ENCODE measurements around the gene PRSS50.
"Not testable (repeated sequence)": the region's sequence is repeated elsewhere in the genome, so short reads cannot be mapped to it uniquely, and the experiment has no call there.

Gene PRSS50

GRCh38 chr3:46717447-46718231, at the start of gene PRSS50:
Gene PRSS50, minus strand, starts transcription at chr3:46717869. Its CDS starts 45 bp downstream, at chr3:46717824.
- DNase-seq (ENCODE audit: low spot score), result no peak

GRCh38 chr3:46764206-46764605, 46.5 kb upstream of the PRSS50 start:
- no peak for DNase-seq (ENCODE audit: low spot score)

GRCh38 chr3:46763178-46763577, 45.5 kb upstream of the PRSS50 start:
- no peak for DNase-seq (ENCODE audit: low spot score)

GRCh38 chr3:46759239-46760167, 41.8 kb upstream of the PRSS50 start:
- DNase-seq (ENCODE audit: low spot score), result no peak

GRCh38 chr3:46756642-46757041, 39.0 kb upstream of the PRSS50 start:
- DNase-seq (ENCODE audit: low spot score), result no peak

DNA sequence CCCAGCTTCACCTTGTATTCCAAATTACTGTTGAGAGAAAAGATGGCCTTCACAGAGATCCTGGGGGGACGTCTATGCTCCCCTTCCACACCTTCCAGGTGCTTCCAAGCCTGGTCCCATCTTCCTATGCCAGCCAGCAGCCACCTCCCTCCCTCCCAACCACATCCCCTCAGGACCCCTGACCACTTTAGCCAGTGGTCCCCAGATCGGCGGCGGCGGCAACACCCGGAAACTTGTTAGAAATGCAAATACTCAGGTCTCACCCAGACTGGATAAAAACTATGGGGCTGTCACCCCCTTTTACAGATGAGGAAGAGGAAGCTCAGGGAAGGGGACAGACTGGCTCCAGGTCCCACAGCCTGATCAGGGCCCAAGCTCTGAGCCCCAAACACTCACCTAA, 38.0 kb upstream of the PRSS50 start:
- no peak for DNase-seq (ENCODE audit: low spot score)

DNA sequence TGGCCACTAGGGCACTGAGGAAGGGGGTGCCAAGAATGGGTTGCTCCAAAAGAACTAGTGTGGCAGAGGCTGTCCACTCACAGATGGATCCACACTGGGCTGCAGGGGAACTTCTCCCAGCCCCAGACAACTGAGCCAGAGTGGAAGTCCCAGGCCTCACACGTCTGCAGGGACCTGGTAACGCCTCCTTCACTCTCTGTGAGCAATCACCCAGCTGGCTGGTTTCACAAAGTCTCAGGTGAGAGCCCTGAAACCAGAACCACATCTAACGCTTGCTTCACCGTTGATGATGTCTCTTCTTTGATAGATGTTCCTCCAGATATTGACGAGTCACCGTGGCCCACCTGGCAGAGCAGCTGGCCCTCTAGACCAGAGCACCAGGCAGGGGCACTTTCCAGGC, 35.5 kb upstream of the PRSS50 start:
- not testable (repeated sequence) for DNase-seq (ENCODE audit: low spot score)

GRCh38 chr3:46750555-46751038, 32.9 kb upstream of the PRSS50 start:
- no peak for DNase-seq (ENCODE audit: low spot score)

DNA sequence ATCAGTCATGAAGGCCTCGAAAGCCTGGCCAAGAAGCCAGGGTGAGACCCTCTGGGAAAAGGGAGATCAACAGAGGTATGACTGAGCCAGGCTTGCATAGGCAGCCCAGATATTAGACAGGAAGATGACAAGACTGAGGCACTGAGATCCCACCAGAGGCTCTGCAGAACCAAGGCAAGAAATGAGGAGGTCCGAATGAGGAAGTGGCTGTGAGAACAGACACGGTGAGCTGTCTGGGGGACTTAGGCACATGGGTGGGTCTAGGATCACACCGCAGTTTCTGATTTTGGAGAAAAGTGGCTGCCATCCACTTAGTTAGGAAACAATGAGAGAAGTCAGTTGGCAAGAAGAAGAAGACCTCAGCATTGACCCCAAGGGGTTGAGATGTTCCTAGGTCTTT, 31.5 kb upstream of the PRSS50 start:
- no peak for DNase-seq (ENCODE audit: low spot score)

DNA sequence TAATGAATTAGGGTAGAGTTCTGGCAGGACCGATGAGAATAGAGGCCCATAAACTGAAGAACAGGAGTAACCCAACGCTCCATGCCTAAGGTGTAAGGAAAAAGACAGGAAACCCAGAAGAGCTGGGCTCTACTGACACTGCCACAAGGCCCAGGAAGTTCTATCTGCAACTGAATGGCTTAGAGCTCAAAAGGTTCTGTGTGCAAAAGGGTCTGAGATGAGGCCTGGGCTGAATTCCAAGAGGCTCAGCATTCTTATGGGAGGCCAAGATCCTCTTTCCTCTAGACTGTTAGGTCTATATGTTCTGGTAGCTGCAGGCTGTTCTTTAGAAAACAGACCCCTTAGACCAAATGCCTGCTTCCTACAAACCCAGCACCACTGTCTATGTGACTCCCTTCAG, 30.5 kb upstream of the PRSS50 start:
- no peak for DNase-seq (ENCODE audit: low spot score)

- DNase-seq (ENCODE audit: low spot score), result no peak
These were observed 29.0 kb upstream of the PRSS50 start for GRCh38 chr3:46746711-46747110.

DNA sequence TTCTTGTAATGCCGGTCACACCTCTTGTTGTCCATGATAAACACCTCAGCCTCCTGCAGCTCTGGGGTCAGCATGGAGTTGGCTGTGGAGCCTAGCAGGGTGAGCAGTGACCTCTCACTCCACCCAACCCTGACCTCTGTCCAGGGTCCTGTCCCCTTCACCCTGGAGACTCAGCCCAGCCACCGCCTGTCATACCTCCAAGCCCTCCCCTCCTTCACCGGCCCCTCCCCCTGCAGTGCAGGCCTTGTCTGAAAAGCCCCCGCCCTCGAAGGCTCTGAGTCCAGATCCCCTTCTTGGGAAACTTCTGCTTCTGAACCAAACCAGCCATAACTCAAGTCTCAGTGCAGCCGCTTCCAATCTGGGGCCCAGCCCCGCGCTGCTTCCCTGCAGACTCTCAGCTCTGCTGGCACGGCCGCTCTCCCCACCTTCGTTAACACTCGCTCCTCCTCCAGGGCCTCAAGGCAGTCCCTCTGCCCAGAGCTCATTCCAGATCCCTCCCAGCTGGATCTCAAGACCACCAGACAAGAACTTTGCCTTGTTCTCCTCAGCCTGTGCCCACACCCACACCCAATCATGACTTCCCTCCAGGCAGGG, 25.4 kb upstream of the PRSS50 start:
- DNase-seq (ENCODE audit: low spot score), result no peak

DNA sequence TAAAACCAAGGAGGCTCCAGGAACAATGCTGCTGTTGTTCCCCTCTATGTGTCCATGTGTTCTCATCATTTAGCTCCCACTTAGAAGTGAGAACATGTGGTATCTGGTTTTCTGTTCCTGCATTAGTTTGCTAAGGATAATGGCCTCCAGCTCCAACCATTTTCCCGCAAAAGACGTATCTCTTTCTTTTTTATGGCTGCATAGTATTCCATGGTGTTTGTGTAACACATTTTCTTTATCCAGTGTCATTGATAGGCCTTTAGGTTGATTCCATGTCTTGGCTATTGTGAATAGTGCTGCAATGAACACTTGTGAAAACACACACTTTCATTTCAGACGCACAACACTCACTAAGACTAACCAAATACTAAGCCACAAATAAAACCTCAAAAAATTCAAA, 21.9 kb upstream of the PRSS50 start:
- not testable (repeated sequence) for DNase-seq (ENCODE audit: low spot score)

DNA sequence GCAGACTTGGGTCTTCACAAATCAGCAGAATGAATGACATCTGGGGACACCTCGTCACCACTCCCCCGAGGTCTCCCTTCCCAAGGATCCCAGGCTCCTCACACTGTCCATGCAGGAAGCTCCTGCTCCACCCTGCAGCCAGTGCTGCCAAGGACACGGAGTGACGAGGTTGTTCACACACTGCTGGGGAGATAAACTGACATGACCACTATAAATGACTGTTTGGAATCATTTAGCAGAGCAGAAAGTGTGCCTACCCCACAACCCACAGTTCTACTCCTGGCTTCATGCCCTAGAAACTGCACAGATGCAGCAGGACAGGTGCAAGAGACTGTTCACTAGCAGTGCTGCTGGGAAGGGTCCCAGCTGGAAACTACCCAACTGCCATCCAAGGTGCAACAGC, 19.7 kb upstream of the PRSS50 start:
- no peak for DNase-seq (ENCODE audit: low spot score)

DNA sequence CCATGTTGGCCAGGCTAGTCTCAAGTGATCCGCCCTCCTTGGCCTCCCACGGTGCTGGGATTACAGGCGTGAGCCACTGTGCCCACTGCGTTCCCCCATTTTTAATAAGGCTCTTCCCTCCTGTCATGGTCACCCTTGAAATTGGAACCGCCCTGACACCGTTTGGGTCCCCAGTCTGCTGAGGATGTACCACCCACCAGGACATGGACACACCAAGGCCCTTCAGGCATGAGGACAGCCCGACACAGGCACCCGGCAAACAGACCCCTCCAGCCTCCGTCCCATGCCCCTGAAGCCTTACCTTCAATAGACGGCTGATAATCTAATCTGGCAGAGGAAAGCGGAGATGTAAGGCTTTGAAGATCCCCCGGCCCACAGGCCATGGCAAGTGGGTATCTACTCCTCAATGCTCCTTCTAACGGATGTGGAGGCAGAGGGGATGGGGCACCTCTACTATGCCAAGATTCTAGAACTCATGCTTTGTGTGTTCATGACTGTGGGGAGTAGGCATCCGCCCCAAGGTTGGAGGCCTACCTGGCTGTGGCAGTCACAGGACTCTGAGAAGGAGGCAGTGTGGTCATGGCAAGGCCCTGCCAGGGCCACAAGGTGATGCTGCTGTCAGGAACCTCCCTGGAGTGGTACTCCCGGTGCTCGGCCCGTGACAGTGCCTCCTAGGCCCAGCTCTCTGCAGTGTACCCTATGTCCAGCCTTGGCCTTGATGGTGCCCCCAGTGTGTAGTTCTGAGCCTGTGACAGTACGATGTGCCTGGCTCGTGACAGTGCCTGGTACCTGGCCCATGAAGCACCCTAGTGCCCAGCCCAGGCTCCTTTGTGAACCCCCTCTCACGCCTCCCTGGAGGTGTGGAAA, 18.6 kb upstream of the PRSS50 start:
- no peak for DNase-seq (ENCODE audit: low spot score)

DNA sequence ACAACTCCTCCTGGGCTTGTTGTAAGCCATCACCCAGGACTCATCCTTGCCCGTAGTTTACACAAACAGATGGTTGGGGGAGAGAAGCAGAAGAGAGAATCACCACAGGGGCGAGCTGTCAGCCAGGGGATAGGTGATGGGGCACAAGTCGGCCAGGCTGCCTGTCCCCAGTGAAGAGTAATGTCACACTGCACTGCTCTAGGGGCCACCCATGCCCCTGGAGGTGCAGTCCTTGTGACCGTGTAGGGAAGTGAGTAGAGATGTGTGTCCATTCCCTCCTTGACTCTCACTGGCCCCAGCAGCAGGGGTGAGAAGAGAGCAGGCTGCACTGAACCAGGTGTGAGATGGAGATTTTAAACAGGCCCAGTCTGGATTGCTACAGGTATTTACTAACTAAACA, 17.1 kb upstream of the PRSS50 start:
- no peak for DNase-seq (ENCODE audit: low spot score)

DNA sequence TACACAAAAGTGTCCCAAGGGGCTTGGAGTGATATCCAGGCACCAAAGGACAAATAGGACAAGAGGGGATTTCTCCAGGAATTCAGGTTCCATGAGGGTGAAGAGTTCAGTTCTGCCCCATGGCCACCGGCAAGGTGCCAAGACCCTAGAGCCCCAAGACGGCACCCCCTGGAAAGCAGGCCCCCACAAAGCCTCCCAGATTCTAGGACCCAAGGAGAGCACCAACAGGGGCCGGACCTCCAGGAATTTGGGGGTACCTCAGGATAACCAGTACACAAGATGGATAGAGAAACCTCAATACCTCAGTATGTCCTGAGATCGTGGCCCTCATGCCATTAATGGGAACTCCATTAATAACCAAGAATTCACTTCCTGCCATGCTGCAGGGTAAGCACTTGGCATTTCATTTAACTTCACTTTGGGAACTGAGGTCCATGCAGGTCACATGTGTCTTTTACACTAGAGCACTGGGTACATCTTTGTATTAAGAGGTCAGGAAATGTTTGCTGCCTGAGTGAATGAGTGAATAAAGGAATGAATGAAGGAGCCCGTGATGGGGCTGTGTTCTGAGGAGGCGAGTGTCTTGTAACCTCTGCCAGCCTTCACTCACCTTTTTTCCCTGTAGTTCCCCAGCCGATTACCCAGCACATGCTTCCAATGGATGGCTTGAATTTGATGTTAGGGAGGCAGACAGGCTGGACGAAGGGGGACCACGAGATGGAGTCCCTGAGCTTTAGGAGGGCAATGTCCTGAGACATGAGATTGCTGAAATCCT, 15.5 kb upstream of the PRSS50 start:
- DNase-seq (ENCODE audit: low spot score), result no peak

DNA sequence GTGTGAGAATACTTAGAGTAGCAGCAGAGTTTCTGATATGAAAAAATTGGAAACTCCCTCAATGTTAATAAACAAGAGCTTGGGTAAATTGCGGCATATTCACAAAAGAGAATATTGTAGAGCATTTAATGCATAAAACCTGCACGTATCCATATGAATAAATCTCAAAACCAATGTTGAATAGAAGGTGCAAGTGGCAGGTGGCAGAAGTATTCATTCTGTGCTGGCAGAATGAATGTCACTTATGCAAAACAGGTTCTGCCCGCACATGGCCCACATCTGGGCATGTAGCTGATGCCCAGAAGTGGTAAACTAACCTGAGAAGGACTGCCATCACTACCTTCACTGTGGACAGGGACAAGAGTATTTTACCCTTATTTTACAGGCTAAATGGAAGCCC, 14.1 kb upstream of the PRSS50 start:
- DNase-seq (ENCODE audit: low spot score), result no peak

DNA sequence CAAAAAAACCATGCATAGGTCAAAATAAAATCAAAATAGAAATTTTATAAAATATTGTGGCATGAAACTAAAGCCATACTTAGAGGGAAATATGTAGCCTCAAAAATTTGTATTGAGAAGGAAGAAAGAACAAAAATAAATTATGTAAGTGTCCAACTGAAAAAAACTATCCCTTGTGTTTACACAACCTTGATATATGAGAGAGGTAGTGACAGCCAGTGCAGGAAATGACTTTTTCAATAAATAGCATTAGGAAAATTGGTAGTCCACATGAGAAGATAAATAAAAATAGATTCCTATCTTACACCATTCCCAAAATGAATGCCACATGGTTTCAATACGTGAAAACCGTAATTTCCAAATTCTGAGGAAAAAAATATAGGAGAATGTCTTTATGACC, 13.2 kb upstream of the PRSS50 start:
- no peak for DNase-seq (ENCODE audit: low spot score)

GRCh38 chr3:46729038-46729437, 11.4 kb upstream of the PRSS50 start:
- DNase-seq (ENCODE audit: low spot score), result no peak
